ENCODE measurements around the gene TBXT. TPM values are rescaled to one million over a fixed set of nuclear protein-coding genes. Genes with fewer than 3 reads are reported as not detected.
A peak's percentile ranks its signal among the peaks of the same experiment; 100 is the strongest.
"Not testable (repeated sequence)": the region's sequence is repeated elsewhere in the genome, so short reads cannot be mapped to it uniquely, and the experiment has no call there.

Gene TBXT
- total RNA-seq, 1 experiment from 2014 or later = not detected

DNA sequence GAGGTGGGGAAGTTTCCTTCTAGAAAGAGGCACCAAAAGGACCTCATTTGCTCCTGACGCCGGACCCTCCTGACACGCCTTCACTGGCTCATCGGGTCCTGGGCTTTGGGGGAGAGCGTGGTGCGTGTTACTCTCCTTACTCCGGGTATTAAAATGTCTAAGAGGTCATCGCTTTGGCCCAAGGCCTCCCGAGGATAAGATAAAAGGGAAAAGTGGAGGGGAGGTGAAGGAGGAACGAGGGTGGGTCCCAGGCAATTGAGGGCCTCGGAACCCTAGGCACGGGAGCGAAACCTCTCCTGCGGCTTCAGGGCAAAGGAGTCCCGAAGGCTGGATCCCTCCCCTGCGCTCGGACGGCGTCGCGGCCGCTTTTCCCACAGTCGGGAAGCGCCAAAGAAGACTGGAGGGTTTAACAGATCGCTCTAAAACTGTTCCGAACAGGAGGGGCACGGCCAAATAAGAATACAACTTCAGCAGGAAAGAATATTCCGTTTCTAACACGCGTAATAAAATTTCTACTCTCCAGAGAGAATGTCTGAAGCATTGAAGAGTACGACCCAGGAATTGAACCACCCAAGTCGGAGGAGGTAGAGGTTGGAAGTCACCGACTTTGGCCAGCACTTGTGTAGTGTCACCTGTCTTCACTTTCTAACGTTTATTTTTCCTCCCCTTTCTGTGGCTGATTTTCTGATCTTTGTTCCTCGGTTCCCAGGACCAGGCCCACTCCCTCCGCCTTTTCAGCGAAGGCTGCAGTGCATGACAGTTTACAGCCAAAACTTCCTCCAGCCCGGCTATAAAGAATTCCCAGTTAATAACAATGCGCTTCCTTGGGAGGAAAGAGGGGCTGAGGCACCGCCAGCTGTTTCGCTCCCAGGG lies 2.1 kb upstream of the TBXT start:
- DNase-seq (ENCODE audit: low read depth) = no peak

DNA sequence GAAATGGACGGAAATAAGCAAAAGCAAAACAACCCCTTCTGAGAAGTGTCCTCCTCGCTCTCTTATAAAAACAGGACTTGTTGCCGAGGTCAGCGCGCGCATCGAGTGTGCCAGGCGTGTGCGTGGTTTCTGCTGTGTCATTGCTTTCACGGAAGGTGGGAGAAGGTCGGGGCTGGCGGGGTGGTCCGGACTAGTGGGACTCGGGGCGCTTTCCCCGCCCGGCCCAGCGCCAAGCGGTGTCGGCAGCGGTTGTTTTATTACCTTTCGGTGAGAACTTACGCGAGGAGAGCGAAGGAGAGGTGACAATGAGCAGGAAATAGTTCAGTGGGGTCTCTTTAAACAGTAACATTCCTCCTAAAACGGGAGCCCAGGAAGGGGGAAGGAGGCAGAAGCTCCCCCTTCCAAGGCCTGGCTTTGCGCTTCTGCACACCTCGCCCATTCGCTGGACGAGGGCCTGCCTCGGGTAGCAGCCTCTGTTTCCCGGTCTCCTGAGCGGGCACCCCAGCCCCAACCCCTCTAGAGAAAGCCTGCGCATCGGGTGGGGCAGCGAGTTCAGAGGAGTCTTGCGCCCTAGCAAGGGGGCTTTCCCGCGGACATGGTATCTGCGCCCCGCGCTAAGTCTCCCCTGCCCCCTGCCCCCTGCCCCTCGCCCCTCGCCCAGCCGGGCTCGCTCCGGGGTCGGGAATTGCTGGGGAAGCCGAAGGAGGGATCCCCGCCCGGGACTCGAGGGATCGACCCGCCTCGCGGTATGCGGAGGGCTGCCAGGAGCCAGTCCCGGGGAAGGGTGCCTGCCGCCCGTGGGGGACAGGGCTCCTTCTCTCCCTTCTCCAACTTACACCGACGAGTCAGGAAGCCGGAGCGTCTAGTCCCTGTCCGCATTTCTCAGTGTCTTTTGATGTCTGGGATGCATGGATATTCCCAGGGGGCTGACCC lies 1.2 kb upstream of the TBXT start:
- no peak for DNase-seq (ENCODE audit: low read depth)

DNA sequence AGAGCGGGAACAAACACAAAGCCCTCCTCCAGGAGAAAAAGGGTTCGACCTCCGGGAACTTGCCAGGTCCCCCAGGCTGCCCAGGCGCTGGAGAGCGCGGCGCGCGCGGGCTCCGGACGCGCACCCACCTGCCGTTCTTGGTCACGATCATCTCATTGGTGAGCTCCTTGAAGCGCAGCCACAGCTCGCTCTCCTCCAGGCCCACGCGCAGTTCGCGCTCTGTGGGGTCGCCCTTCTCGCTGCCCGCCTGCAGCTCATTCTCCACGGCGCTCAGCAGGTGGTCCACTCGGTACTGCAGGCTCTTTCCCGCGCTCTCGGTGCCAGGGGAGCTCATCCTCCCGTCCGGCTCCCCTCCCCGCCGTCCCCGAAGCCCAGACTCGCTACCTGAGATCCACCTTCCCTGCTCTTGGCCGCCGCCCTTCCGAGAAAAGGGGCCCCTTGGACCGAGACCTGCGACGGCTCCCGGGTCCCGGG lies 356 bp downstream of the TBXT start:
- no peak for DNase-seq (ENCODE audit: low read depth)

DNA sequence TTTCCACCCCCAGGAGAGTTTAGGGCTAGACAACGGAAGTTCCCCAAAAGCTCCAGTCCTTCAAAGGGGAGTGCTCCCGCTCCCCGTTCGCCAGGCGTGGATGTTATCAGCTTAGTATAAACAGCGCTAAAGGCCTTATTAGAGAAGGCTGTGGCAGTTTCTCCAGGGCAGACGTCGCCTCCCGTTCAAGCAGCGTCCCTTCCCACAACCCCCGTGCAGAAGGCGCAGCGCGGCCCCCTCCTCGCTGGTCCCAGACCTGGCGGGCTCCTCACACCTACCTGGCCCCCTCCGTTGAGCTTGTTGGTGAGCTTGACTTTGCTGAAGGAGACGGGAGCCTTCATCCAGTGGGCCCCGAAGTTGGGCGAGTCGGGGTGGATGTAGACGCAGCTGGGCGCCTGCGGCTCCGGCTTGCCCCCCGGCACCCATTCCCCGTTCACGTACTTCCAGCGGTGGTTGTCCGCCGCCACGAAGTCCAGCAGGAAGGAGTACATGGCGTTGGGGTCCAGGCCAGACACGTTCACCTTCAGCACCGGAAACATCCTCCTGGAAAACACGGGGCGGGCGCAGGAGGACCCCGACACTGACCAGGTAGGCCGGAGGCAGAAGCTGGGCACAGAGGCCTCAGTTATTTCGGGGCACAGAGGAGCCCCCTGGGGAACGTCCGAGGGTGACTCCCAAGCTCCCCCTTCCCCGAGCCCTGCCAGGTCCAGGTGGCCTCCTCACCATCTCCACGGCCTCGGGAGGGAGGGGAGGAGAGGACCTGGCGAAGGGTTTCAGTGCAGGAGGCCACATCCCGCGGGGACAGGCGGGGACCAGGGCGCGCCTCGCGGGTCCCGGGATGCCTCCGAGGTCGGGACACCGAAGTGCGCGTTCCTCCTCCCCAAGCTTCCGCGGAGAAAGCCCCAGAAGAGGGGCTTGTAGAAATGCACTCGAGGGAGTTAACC lies 1.1 kb downstream of the TBXT start:
- no peak for DNase-seq (ENCODE audit: low read depth)

DNA sequence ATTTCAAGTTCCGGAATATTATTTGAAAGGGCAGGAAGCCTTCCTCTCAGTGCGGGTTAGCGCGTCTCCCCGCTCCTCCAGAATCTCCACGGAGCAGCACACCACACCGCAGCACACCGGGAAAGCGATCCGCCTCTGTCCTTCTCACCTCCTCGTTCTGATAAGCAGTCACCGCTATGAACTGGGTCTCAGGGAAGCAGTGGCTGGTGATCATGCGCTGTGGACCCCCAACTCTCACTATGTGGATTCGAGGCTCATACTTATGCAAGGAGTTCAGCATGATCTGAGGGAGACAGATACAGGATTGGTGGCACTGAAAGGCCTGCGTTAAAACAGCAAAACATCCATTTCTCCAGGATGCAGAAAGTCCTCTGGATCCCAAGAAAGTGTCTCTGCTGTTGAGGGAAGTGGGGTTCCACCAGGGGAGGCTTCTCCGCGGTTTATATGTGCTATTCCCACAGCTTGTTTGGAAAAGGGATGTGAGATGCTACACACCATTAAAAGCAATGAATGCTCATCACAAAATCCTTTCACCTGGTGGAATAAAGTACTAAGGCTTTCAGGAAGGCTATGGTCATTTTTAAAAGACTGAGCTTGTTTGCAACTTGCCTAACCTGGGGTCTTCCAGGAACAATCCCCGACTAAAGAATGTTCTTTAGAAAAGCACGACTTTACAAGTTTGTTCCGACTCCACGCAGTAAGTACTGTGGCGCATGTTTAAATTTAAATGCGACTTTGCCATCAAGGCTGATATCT lies 1.9 kb downstream of the TBXT start:
- DNase-seq (ENCODE audit: low read depth) = no peak

DNA sequence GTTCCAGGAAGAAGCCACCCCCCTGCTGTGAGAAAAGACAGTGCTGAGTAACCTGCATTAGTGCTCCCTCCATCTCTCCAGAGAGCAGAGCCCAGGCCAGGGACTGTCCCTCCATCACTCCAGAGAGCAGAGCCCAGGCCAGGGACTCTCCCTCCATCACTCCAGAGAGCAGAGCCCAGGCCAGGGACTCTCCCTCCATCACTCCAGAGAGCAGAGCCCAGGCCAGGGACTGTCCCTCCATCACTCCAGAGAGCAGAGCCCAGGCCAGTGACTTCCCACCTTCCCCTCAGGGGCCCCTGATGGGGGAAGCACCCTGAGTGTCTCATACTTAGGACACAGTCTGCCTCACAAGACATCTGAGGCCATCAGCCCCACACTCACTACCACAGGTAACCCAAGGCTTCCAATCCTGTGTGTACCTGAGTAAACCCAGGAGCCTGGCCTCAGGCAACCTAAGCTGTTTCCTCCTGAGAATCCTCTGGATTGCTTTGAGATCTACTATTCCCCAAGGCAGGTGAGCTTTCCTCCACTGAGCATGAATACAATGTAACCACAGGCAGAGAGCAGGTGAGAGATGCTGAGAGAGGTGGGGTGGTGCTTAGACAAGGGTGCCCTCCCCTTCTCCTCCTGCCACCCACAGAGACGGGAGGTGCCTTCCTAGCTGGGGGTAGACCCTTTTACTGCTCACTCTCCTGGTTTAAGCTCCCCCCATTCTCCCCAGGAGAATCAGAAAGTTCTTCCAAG lies 4.9 kb downstream of the TBXT start:
- no peak for DNase-seq (ENCODE audit: low read depth)

DNA sequence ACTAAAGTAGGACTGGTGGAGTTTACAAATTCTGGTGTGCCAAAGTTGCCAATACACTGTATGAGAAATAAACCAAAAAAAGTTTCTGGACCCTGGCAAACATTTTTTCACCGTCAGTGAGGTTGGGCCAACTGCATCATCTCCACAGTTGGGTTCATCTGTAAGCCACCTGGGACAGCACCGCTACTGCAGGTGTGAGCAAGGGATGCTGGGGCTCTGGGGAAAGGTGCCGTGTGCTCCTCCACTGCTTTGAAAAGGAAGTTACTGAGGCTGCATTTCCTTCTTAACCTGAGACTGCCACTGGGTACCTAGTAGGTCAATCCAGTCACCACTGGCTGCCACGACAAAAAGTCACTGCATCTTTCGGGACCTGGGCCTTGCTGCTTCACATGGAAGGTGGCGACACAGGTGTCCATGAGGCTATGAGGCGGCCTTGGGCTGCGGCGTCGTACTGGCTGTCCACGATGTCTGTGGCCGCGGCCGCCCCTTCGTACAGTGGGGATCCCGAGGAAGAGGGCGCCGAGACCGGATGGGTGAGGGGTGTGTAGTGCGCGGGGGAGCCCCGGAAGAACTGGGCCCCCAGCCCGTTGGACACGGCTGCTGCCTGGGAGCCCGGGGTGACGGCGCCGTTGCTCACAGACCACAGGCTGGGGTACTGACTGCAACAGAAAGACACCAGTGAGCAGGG lies 9.6 kb downstream of the TBXT start:
- DNase-seq (ENCODE audit: low read depth) = no peak

DNA sequence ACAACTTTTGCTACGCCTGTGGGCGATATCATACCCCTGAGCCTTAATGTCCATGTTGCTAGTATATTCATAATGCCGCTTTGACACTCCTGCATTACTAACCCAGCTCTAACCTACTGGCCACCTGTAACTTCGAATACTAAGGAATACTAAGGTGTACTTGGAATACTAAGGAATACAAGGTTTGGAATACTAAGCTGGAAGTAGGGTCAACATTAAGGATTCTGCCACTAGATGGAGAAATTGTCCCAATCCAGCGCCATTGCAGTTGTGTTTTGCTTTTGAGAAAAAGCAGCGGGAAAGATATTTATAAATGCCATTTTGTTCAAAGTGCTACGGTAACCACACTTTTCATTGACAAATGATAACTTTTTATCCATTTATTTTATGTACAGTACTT lies 10.7 kb downstream of the TBXT start:
- DNase-seq (ENCODE audit: low read depth) = peak; percentile 32

DNA sequence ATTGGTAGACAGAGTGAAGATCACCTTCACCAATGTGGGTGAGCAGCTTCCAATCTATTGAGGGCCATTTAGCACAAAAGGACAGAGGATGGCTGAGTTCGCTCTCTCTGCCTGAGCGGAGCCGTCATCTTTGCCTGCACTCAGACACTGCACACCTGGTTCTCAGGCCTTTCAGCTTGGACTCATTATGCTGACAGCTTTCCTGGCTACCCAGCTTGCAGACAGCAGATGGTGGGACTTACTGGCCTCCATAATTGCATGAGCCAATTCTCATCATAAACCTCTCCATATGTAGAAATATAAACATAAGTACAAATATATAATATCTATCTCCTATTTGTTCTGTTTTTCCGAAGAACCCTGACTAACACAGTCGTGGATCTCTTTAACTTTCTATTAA lies 13.7 kb downstream of the TBXT start:
- DNase-seq (ENCODE audit: low read depth) = no peak

DNA sequence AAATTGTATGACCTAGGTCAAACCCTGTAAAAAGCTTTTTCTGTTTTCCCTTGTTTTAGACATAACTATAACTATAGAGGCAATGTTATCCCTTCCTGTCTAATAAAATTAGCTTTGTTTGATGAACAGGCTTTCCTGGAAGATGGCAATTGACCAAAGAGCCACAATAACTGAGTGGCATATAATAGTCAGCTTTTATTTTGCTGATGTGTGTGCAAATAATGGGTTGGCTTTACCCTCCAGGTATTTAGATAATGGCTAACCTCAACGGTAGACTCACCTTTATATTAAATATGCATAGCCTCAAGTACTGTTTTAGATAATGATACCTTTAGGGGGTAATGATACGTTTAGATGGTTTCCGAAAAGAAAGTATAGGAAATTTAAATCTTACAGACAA lies 15.0 kb downstream of the TBXT start:
- DNase-seq (ENCODE audit: low read depth) = no peak

DNA sequence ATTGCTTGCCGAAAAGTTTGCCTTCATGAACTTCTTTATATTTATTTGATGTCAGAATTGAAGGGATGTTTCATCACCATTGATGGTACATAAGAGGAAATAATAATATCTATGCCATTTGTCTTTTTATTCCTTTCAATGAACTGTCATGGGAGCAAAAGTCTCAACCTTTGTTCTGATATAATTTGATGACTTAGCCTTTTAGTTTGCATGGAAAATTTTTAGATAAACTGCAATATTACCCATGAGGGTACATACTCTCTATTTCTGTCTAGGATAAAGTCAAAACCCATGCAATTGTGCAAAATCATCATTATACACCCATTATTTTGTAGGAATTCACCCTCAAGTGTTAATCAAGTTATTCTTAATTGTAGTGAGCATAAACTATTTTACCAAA lies 15.9 kb downstream of the TBXT start:
- no peak for DNase-seq (ENCODE audit: low read depth)

DNA sequence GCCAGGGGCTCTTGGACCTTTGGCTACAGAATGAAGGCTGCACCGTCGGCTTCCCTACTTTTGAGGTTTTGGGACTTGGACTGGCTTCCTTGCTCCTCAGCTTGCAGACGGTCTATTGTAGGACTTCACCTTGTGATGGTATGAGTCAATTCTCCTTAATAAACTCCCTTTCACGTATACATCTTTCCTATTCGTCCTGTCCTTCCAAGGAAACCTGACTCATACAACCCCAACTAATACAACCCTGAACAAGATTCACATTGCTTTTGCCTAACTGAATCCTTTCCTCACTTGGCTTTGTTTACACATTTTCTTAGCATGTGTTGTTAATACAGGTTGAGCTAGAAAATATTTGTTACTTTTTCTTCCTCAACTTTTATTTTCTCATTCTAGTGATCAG lies 21.9 kb downstream of the TBXT start:
- peak; percentile 13 for DNase-seq (ENCODE audit: low read depth)

DNA sequence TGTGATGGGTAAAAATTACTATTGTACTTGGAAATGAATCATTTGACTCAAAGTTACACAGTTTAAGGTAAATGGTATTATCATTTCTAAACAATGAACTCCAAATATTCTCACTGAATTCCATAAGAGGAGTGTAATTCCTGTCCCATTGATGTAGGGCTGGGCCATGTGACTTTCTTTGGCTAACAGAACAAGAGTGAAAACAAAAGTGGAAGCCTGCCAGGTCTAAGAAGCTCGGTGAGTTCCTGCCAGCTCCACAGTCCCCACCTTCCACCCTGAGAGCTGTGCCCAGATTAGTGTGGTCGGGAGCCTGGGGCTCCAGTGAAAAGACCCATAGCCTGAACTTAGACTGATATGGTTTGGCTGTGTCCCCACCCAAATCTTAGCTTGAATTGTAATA lies 24.6 kb downstream of the TBXT start:
- peak; percentile 14 for DNase-seq (ENCODE audit: low read depth)

DNA sequence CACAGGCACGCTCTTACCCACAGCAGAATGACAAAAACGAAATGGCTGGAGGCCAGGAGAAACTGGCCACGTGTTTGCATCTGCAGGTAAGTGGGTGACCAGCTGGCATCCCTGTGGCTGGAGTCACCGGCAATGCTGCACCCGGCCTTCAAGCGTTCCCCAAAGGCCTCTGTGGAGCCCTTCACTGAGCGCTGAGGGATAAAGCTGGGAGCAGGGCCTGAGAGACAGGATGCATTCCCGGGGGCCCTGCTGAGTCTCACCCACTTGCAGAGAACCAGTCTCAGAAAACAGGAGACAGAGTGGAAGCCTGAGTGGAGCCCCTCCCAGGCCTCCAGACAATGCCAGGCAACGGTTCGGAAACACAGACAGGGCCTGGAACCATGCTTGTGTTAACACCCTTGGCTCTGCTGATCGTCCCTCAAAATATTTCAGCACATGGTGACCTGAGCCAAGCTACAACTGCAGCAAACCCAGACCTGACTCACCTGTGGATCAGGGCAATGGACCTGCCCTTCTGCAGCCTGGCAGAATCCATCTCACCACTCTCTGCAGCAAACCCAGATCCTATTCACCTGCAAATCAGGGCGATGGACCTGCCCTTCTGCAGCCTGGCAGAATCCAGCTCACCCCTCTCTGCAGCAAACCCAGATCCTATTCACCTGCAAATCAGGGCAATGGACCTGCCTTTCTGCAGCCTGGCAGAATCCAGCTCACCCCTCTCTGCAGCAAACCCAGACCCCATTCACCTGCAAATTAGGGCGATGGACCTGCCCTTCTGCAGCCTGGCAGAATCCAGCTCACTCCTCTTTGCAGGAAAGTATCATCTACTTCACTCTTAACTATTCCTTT lies 39.8 kb downstream of the TBXT start:
- DNase-seq (ENCODE audit: low read depth) = no peak

DNA sequence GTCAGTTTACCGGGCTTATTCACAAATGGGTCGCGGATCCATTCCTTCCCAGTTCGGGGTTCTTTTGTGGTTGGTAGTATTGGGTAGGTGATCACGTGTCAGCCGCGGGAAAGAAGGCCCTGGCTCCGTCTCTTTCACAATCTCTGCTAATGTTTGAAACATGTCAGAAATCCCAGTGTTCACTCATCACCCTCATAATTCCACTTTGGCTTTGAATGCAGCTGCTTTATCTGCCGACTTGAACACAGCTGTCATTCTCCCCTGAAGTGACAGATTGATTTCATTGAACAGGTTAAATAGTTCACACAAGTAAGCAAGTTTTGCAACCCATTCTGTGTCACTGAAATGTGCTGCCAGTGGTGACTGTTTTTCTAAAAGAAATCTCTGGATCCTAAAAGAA lies 44.5 kb downstream of the TBXT start:
- not testable (repeated sequence) for DNase-seq (ENCODE audit: low read depth)

DNA sequence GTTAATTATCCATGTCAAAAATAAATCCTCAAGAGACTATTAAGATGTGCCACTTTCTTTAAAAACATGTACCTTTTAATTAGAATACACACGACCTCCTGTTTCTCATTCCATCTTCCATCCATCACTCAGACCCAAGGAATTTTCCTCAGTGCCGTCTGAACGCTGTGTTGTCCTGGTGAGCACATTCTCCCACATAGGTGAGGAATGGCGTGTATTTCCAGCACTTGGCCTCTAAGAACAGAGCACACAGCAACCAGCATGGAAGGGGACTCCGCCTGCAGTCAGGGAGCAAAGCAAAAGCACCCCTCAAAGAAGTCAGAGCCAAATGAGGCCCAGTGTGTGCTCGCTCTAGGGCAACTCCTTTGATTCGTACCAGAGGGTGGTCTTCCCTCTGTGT lies 45.9 kb downstream of the TBXT start:
- no peak for DNase-seq (ENCODE audit: low read depth)

DNA sequence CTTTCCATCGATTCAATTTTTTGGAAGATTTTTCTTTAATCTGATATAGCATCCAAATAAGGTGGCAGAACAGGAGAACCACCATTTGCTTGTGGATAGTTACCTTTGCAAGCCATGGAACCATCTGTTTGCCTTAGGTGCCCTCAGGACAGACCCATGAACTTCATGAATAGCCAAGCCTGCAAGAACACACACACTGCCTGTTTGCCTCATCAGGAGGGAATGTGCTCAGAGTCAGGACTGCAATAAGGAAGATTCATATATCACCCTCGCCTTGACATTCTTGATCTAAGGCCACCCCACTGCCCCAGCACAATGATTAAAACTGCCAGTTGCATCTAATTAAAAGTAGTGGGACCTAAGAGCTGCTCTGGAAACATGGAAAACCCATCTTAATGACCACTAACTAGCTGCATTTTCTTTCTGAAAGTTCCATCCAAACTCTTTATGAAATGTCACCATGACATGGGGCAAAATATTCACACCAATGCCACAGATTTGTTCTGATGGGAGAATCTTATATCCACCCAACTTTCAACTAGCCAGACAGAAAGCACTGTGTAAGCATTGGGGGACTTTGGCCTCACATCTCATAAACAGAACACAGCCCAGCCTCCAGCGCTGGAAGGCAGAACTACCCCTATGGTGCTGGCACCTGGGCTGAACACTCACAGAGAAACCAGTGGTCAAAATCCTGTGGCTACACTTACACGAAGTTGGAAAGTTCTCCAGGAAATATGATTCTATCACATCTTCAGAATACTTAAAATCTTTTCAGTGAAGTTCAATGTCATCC lies 48.3 kb downstream of the TBXT start:
- peak; percentile 43 for DNase-seq (ENCODE audit: low read depth)

DNA sequence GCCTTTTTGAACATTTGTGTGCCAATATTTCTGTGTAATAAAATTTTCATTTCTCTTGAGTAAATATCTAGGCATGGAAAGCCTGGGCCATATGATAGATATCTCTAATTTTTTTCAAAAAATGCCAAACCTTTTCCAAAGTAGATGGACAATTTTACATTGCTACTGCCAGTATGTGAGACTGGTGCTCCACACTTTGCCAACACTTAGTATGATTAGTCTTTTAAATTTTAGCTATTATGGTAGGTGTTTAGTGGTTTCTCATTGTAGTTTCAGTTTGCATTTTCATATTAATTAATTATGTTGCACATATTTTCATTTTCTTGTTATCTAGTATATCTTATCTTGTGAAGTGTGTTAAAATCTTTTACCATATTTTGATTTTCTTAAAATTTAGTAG lies 52.0 kb downstream of the TBXT start:
- no peak for DNase-seq (ENCODE audit: low read depth)

Data from RPMI7951 (cell line).